Cerebellar cortex (tissue), 1 donor: ENCODE measurements around the gene OCIAD1.

Source experiments
- DNase-seq: peaks from one replicate; pipeline ENCODE4 v3.0.0-alpha.2; 2015; ENCODE audit warnings: low spot score

The OCIAD1 gene

GRCh38 chr4:48891028-48891619 is 60.2 kb downstream of the OCIAD1 start:
- no peak for DNase-seq

GRCh38 chr4:48896845-48897244 is 66.0 kb downstream of the OCIAD1 start:
- DNase-seq, result peak; percentile 24

- no peak for DNase-seq
These were observed 68.0 kb downstream of the OCIAD1 start for GRCh38 chr4:48898733-48899431.

- no peak for DNase-seq
These were observed 68.5 kb downstream of the OCIAD1 start for GRCh38 chr4:48899432-48899749.

- peak; percentile 25 for DNase-seq
These were observed 69.1 kb downstream of the OCIAD1 start for GRCh38 chr4:48899950-48900349.

- no peak for DNase-seq
These were observed 70.3 kb downstream of the OCIAD1 start for GRCh38 chr4:48901196-48901595.

- no peak for DNase-seq
These were observed 71.4 kb downstream of the OCIAD1 start for GRCh38 chr4:48902266-48902665.

GRCh38 chr4:48904101-48904500 is 73.2 kb downstream of the OCIAD1 start:
- DNase-seq, result no peak

GRCh38 chr4:48904541-48905142 is 73.8 kb downstream of the OCIAD1 start:
- no peak for DNase-seq

GRCh38 chr4:48905363-48906015 is 74.6 kb downstream of the OCIAD1 start:
- no peak for DNase-seq

GRCh38 chr4:48906206-48907173 is 75.6 kb downstream of the OCIAD1 start, which contains the start of gene OCIAD2:
OCIAD2 (minus strand) TSS chr4:48906774; CDS start chr4:48904549, 2,225 bp downstream.
- DNase-seq, result peak; percentile 35

GRCh38 chr4:48907706-48908477 is 77.0 kb downstream of the OCIAD1 start:
- DNase-seq, result no peak

- DNase-seq, result no peak
These were observed 77.8 kb downstream of the OCIAD1 start for GRCh38 chr4:48908687-48909086.

- no peak for DNase-seq
These were observed 78.8 kb downstream of the OCIAD1 start for GRCh38 chr4:48909697-48910096.

GRCh38 chr4:48910511-48910910 is 79.6 kb downstream of the OCIAD1 start:
- DNase-seq, result no peak
